ENCODE measurements around the gene LECT2. TPM values are rescaled to one million over a fixed set of nuclear protein-coding genes. Genes with fewer than 3 reads are reported as not detected.

The LECT2 gene
- total RNA-seq, 4 donors from 2014 or later, result not detected

DNA sequence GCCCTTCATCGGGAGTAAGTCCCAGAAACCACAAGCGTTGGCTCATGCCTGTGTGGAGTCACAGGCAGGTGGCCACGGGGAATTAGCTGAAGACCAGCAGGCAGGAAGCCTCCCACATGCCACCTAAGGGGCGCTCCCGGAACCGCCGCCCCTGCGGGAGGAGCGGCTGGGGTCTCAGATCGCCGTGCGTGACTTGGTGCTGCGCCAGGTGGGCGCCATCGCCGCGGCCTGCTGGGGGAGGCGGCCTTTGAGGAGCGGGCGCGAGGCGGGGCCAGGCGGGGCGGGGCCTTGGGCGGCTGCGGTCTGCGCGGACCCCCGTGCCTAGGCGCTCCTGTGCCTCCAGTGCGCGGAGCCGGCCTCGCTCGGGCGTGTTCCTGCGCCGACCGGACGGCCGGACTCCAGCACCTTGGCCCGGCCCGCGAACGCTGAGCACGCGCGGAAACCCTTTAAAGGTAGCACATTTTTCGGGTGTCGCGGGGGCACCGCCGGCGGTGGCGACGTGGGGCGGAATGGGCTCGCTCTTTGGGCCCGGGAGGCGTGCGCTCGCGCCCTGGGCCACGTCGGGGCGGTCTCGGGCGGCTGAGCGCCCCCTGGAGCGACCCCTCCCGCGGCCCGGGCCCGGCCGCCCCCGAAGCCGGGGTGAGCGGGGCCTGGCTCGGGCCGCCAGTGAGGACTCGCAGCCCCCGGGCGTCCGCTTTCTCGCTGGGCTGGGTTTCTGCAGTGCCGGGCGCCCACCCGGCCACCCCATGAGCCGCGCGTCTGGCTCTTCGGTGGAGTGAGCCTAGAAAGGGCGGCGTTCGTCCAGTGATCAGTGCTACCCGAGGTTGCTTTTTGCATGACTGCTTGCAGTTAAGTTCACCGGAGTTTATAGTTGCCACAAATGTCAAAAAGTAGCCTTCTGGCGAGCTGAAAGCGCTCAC lies 24.5 kb downstream of the LECT2 start:
- Histone ChIP-seq H3K27ac (no peak overlapping the region), H3K4me3 (peak overlapping the region in 1 of 2 donors; percentile 1), H3K4me1 (peaks cover 0 to 9% of the 10 kb centered on the region in 2 donors), H3K27me3 (peaks cover 7 to 33% of the 10 kb centered on the region in 2 donors), H3K36me3 (no peaks in the 10 kb centered on the region), H3K9me3 (no peaks in the 10 kb centered on the region)
- intact Hi-C loops (cut with DNase I; ENCODE audit: low total_unique reads), result no loop called here
- DNase-seq, result no peak
- no peak for TF ChIP-seq POLR2A (IDR thresholded peaks at IDR 0.05)
- TF ChIP-seq, protein P1, sequence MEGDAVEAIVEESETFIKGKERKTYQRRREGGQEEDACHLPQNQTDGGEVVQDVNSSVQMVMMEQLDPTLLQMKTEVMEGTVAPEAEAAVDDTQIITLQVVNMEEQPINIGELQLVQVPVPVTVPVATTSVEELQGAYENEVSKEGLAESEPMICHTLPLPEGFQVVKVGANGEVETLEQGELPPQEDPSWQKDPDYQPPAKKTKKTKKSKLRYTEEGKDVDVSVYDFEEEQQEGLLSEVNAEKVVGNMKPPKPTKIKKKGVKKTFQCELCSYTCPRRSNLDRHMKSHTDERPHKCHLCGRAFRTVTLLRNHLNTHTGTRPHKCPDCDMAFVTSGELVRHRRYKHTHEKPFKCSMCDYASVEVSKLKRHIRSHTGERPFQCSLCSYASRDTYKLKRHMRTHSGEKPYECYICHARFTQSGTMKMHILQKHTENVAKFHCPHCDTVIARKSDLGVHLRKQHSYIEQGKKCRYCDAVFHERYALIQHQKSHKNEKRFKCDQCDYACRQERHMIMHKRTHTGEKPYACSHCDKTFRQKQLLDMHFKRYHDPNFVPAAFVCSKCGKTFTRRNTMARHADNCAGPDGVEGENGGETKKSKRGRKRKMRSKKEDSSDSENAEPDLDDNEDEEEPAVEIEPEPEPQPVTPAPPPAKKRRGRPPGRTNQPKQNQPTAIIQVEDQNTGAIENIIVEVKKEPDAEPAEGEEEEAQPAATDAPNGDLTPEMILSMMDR (IDR thresholded peaks at IDR 0.05), result no peak

DNA sequence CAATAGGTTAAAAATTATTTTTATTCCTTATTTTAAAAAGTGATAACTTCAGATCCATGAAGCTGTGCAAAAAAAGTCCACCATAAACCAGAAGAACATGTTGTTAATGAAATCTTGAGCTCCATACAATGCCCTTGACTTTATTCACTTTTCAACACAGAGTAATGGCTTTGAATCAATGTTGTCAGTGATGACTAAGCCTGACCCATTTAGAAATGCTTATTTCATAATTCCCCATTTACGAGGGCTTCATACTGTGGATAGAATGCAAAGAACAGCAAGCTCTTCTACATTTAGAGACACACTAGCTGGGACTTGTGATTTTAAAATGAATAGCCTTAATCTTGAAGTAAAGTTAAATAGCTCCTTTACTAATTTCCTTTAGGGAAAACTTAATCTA lies 33.4 kb downstream of the LECT2 start:
- intact Hi-C loops (cut with DNase I; ENCODE audit: low total_unique reads), result no loop called here
- Histone ChIP-seq H3K27ac (no peak overlapping the region), H3K27me3 (peaks cover 0 to 7% of the 10 kb centered on the region in 2 donors), H3K36me3 (no peaks in the 10 kb centered on the region), H3K4me3 (no peak overlapping the region), H3K9me3 (no peaks in the 10 kb centered on the region), H3K4me1 (no peaks in the 10 kb centered on the region)
- TF ChIP-seq POLR2A (IDR thresholded peaks at IDR 0.05), result no peak
- TF ChIP-seq, protein P1 (IDR thresholded peaks at IDR 0.05), result no peak
- no peak for DNase-seq

DNA sequence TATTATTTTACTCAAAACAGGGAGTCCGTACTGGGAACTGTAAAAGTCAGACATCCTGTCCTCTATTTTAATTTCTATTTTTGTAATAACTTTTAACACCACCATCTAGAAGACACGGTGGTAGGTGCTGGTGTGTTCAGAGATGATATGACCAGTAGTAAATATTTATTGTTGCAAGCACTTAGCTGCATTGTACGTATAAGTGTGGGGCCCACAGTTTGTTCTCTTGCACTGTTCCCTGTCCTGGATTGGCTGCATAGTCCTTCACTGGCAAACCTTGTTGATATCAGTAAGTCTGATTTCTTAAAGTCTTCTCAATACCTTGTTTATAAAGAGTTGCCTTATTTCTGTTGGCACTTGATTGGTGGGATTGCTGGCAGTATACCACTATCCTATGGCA lies 34.6 kb downstream of the LECT2 start:
- TF ChIP-seq, protein P1 (IDR thresholded peaks at IDR 0.05), result no peak
- no peak for TF ChIP-seq POLR2A (IDR thresholded peaks at IDR 0.05)
- no peak overlapping the region for H3K27ac ChIP-seq
- DNase-seq, result no peak
- no peaks in the 10 kb centered on the region for H3K36me3 ChIP-seq
- intact Hi-C loops (cut with DNase I; ENCODE audit: low total_unique reads), result no loop called here
- no peak overlapping the region for H3K4me3 ChIP-seq
- no peaks in the 10 kb centered on the region for H3K4me1 ChIP-seq
- peaks cover 0 to 7% of the 10 kb centered on the region in 2 donors for H3K27me3 ChIP-seq
- H3K9me3 ChIP-seq, result no peaks in the 10 kb centered on the region

DNA sequence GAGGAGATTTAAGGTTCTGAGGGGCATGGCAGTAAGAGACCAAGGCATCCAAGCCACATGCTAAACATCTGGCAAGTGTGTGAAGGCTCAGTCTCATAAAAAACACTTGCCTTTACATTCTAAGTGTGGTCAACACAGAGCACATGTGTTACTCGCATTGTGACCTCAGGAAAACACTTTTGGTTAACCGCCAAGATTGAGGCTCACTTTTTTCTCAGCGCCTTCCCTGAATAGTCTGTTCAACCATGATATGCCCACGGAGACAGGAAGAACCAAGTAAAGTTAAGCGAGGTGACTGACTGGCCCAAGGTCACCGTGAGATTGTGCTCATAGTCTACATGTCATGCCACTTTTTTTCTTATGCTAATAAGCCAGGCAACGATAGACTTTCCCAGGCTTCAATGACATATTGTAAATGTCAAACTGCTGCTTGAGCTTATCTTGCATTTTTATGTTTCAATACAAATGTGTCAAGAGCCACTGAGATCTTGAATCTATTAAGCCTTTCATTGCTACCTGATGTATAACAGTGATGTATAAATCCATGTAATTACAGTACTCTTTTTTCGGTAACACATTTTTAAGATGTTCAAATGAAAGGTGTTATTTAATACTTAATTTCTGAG lies 38.0 kb downstream of the LECT2 start:
- no peaks in the 10 kb centered on the region for H3K4me1 ChIP-seq
- no peak for TF ChIP-seq POLR2A (IDR thresholded peaks at IDR 0.05)
- TF ChIP-seq, protein P1 (IDR thresholded peaks at IDR 0.05), result no peak
- peaks cover 0 to 5% of the 10 kb centered on the region in 2 donors for H3K27me3 ChIP-seq
- H3K27ac ChIP-seq, result no peak overlapping the region
- H3K9me3 ChIP-seq, result no peaks in the 10 kb centered on the region
- DNase-seq, result no peak
- intact Hi-C loops (cut with DNase I; ENCODE audit: low total_unique reads), result no loop called here
- H3K36me3 ChIP-seq, result no peaks in the 10 kb centered on the region
- no peak overlapping the region for H3K4me3 ChIP-seq

DNA sequence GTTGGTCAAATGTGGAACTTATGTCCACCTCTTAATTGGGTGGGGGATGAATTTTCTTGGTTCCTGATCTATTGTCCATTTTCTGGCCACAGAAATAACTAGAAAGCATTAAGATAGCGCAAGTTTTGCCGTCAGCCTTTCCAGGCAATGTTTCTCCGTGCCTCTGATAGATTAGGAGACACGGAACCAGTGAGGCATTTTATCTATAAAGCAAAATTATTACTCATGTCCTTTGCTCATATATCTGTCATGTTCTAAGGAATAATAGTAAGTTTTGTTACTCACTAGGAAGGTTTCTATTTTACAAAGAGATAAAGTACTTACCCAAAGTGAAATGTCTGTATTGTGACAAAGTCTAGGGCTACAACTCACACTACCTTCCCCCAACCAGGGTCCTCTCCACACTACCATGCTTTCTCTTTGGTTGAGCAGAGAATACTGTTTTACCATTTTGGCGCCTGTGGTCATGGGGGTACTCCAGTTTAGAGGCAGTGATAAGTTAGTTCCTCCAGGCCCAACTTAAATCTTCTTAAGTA lies 39.2 kb downstream of the LECT2 start:
- Histone ChIP-seq H3K9me3 (no peaks in the 10 kb centered on the region), H3K4me3 (no peak overlapping the region), H3K27ac (no peak overlapping the region), H3K36me3 (no peaks in the 10 kb centered on the region), H3K4me1 (no peaks in the 10 kb centered on the region), H3K27me3 (no peaks in the 10 kb centered on the region)
- TF ChIP-seq POLR2A (IDR thresholded peaks at IDR 0.05), result no peak
- TF ChIP-seq, protein P1 (IDR thresholded peaks at IDR 0.05), result no peak
- DNase-seq, result no peak
- intact Hi-C loops (cut with DNase I; ENCODE audit: low total_unique reads), result no loop called here
